Measurements from ENCODE around the gene DCAKD. TPM values are rescaled to one million over a fixed set of nuclear protein-coding genes. Genes with fewer than 3 reads are reported as not detected.

Gene DCAKD
- total RNA-seq, 2 experiments from 2014 or later, result 29.4 to 34.3 TPM

- DNase-seq (no peak), ATAC-seq (no peak)
- H3K9me3 Mint-ChIP-seq (ENCODE audit: low read depth), result no peaks in the 10 kb centered on the region
- no peak overlapping the region for H3K4me3 Mint-ChIP-seq
- H3K27me3 Mint-ChIP-seq, result no peaks in the 10 kb centered on the region
- CTCF ChIA-PET, result no interaction called here
- H3K36me3 Mint-ChIP-seq, result peaks cover 36% of the 10 kb centered on the region
- H3K4me1 Mint-ChIP-seq, result peaks cover 12% of the 10 kb centered on the region
- no peak overlapping the region for H3K27ac Mint-ChIP-seq
These were observed 35.6 kb upstream of the DCAKD start for GRCh38 chr17:45086865-45087503.

GRCh38 chr17:45086391-45086790 is 35.0 kb upstream of the DCAKD start:
- no peak overlapping the region for H3K27ac Mint-ChIP-seq
- peaks cover 12% of the 10 kb centered on the region for H3K4me1 Mint-ChIP-seq
- H3K27me3 Mint-ChIP-seq, result no peaks in the 10 kb centered on the region
- H3K4me3 Mint-ChIP-seq, result no peak overlapping the region
- ATAC-seq, result no peak
- no peaks in the 10 kb centered on the region for H3K9me3 Mint-ChIP-seq (ENCODE audit: low read depth)
- peaks cover 40% of the 10 kb centered on the region for H3K36me3 Mint-ChIP-seq
- no peak for DNase-seq
- CTCF ChIA-PET, result interaction anchor here (1.3 kb wide), 1 partner anchor 49 kb away, joined by 3 read pairs; the partner anchor contains the start of gene ACBD4

GRCh38 chr17:45081047-45081703 is 29.7 kb upstream of the DCAKD start:
- ATAC-seq (no peak), DNase-seq (no peak)
- H3K4me3 Mint-ChIP-seq, result no peak overlapping the region
- peaks cover 33% of the 10 kb centered on the region for H3K36me3 Mint-ChIP-seq
- H3K27ac Mint-ChIP-seq, result no peak overlapping the region
- CTCF ChIA-PET, result interaction anchor here (0.7 to 1.1 kb wide), 2 partner anchors 12 to 17 kb away, joined by 3 read pairs; no protein-coding TSS in a partner anchor
- H3K9me3 Mint-ChIP-seq (ENCODE audit: low read depth), result no peaks in the 10 kb centered on the region
- peaks cover 12% of the 10 kb centered on the region for H3K4me1 Mint-ChIP-seq
- H3K27me3 Mint-ChIP-seq, result no peaks in the 10 kb centered on the region

GRCh38 chr17:45077643-45078042 is 26.2 kb upstream of the DCAKD start:
- ATAC-seq, result no peak
- Mint-ChIP-seq H3K4me1 (peaks cover 20% of the 10 kb centered on the region), H3K36me3 (peaks cover 39% of the 10 kb centered on the region), H3K27ac (no peak overlapping the region), H3K4me3 (no peak overlapping the region), H3K27me3 (no peaks in the 10 kb centered on the region), H3K9me3 (ENCODE audit: low read depth) (no peaks in the 10 kb centered on the region)
- CTCF ChIA-PET, result interaction anchor here (2.3 kb wide), 1 partner anchor 58 kb away, joined by 7 read pairs; the partner anchor contains the start of gene ACBD4
- no peak for DNase-seq

DNA sequence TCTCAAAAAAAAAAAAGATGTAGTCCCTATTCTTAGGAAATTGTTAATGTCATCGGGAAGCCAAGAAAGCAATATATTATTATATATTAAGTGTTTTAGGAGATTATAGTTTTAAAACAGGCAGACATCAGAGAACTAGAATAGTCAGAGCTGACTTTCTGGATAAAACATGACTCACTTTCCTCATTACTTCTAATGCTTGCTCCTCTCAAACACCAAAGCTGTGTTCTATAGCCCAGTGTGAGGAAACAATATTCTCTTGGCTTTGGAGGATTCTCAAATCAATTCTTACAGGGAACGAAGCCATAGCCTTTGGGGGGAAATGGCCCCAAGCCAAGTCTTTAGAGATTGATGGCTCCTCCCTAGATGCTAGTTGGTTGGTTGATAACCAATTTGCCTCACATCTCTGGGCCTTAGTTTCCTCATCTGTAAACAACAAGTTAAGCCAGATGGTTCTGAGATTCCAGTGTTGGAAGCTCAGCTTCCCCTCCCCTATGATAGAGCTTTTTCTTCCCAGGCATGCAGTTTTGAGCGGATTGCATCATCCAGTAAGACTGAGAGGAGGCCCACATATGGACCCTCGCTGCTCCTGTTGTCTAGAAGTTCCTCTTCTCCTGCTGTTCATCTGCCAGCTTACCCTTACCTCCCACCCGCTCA is 22.1 kb upstream of the DCAKD start:
- Mint-ChIP-seq H3K4me3 (no peak overlapping the region), H3K36me3 (peaks cover 35% of the 10 kb centered on the region), H3K9me3 (ENCODE audit: low read depth) (no peaks in the 10 kb centered on the region), H3K4me1 (peaks cover 20% of the 10 kb centered on the region), H3K27me3 (no peaks in the 10 kb centered on the region), H3K27ac (no peak overlapping the region)
- DNase-seq (no peak), ATAC-seq (no peak)
- CTCF ChIA-PET, result interaction anchor here (1.1 to 1.6 kb wide), 2 partner anchors 10 to 23 kb away, joined by 3 read pairs; no protein-coding TSS in a partner anchor

- H3K27me3 Mint-ChIP-seq, result no peaks in the 10 kb centered on the region
These were observed 19.4 kb upstream of the DCAKD start for GRCh38 chr17:45070809-45071208.

GRCh38 chr17:45070001-45070400 is 18.6 kb upstream of the DCAKD start:
- no peaks in the 10 kb centered on the region for H3K9me3 Mint-ChIP-seq (ENCODE audit: low read depth)
- H3K36me3 Mint-ChIP-seq, result peaks cover 37% of the 10 kb centered on the region
- CTCF ChIA-PET, result interaction anchor here (2.9 kb wide), 1 partner anchor 29 kb away, joined by 13 read pairs; no protein-coding TSS in a partner anchor
- no peak overlapping the region for H3K4me3 Mint-ChIP-seq
- peaks cover 7% of the 10 kb centered on the region for H3K4me1 Mint-ChIP-seq
- DNase-seq (no peak), ATAC-seq (no peak)
- no peak overlapping the region for H3K27ac Mint-ChIP-seq
- no peaks in the 10 kb centered on the region for H3K27me3 Mint-ChIP-seq

More at GRCh38 chr17:45070809-45071208, 19.4 kb upstream of the DCAKD start:
- CTCF ChIA-PET, result interaction anchor here (2.9 kb wide), 1 partner anchor 28 kb away, joined by 13 read pairs; no protein-coding TSS in a partner anchor
- Mint-ChIP-seq H3K36me3 (peaks cover 35% of the 10 kb centered on the region), H3K4me3 (no peak overlapping the region), H3K9me3 (ENCODE audit: low read depth) (no peaks in the 10 kb centered on the region), H3K27ac (no peak overlapping the region), H3K4me1 (peaks cover 7% of the 10 kb centered on the region)
- ATAC-seq (no peak), DNase-seq (no peak)

DNA sequence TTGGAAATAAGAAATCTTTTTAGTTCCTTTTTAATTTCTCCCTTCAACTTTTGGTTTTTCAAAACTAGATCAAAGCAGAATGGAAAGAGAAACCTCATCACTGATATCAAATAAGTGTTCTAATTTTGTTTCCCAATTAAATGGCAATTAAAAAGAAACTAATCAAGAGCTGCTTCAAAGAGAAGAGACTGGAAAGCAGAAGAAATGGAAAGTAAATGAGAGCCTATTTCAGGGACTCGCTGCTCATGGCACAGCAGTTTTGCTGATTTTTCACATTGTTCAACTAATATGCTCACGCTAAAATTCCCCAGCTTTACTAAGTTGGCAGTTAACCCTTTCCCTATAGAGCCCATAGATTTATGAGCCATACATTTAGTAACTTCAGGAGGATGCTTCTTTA is 16.2 kb upstream of the DCAKD start:
- H3K9me3 Mint-ChIP-seq (ENCODE audit: low read depth), result no peaks in the 10 kb centered on the region
- no peaks in the 10 kb centered on the region for H3K27me3 Mint-ChIP-seq
- DNase-seq, result no peak
- no peak overlapping the region for H3K27ac Mint-ChIP-seq
- no peak for ATAC-seq
- peaks cover 18% of the 10 kb centered on the region for H3K4me1 Mint-ChIP-seq
- no peak overlapping the region for H3K4me3 Mint-ChIP-seq
- peaks cover 33% of the 10 kb centered on the region for H3K36me3 Mint-ChIP-seq
- CTCF ChIA-PET, result interaction anchor here (0.8 to 2.1 kb wide), 4 partner anchors 17 to 68 kb away, joined by 3 to 5 read pairs (median 4); partner anchors contain the start of gene ACBD4

DNA sequence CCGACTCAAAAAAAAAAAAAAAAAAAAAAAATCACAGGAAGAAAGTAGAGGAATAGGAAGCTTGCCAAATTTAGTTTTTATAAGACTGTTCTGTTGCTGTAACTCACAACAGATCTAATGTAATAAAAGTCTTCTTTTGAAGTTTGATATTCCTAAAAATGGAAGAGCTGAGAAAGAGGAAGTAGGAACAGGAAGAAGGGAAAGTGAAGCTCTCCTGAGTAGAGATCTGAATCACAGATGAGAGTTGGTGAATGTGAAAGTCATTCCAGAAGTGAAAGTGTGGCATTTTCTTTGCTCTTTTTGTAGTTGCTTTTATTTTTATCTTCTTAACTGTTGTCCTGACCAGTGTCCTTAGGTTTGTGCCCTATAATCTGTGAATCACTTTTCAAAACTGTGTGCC is 11.8 kb upstream of the DCAKD start:
- no peak overlapping the region for H3K4me3 Mint-ChIP-seq
- DNase-seq (no peak), ATAC-seq (no peak)
- H3K27ac Mint-ChIP-seq, result no peak overlapping the region
- H3K36me3 Mint-ChIP-seq, result peaks cover 25% of the 10 kb centered on the region
- H3K27me3 Mint-ChIP-seq, result no peaks in the 10 kb centered on the region
- CTCF ChIA-PET, result interaction anchor here (1.4 kb wide), 1 partner anchor 184 kb away, joined by 3 read pairs; no protein-coding TSS in a partner anchor
- H3K9me3 Mint-ChIP-seq (ENCODE audit: low read depth), result no peaks in the 10 kb centered on the region
- H3K4me1 Mint-ChIP-seq, result peaks cover 42% of the 10 kb centered on the region

DNA sequence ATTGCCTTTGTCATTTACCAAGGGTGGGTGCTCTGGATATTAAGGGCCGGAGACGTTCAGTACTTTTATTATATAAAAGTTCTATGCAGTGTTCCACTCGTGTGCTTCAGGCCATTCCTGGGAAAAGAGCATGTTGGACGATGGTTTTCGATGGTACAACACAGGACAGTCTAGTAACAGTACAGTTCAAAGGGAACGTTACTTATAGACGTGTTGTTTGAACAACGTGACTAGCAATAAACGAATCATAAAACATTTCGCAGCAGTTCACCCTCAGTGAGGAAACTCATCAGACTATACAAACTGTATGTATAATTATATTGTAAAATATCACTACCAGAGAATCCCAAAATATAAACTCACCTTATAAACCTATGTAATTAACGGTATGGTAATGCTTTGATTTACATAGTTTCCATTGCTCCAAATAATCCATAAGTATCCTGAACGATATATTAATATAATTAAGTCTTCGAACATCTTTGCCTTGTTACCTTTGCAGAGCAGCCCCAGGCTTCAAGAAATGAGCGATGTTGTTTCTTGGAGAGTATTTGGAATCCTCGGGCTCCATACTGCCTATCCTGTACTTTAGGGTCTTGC is 10.3 kb upstream of the DCAKD start:
- no peaks in the 10 kb centered on the region for H3K27me3 Mint-ChIP-seq
- no peak for ATAC-seq
- peak overlapping the region; percentile 90 for H3K4me3 Mint-ChIP-seq
- H3K36me3 Mint-ChIP-seq, result peaks cover 14% of the 10 kb centered on the region
- peaks cover 42% of the 10 kb centered on the region for H3K4me1 Mint-ChIP-seq
- CTCF ChIA-PET, result interaction anchor here (0.9 to 2.4 kb wide), 9 partner anchors 9 to 256 kb away, joined by 3 to 13 read pairs (median 5); partner anchors contain the start of gene ACBD4
- peak overlapping the region; percentile 92 for H3K27ac Mint-ChIP-seq
- no peaks in the 10 kb centered on the region for H3K9me3 Mint-ChIP-seq (ENCODE audit: low read depth)
- no peak for DNase-seq

DNA sequence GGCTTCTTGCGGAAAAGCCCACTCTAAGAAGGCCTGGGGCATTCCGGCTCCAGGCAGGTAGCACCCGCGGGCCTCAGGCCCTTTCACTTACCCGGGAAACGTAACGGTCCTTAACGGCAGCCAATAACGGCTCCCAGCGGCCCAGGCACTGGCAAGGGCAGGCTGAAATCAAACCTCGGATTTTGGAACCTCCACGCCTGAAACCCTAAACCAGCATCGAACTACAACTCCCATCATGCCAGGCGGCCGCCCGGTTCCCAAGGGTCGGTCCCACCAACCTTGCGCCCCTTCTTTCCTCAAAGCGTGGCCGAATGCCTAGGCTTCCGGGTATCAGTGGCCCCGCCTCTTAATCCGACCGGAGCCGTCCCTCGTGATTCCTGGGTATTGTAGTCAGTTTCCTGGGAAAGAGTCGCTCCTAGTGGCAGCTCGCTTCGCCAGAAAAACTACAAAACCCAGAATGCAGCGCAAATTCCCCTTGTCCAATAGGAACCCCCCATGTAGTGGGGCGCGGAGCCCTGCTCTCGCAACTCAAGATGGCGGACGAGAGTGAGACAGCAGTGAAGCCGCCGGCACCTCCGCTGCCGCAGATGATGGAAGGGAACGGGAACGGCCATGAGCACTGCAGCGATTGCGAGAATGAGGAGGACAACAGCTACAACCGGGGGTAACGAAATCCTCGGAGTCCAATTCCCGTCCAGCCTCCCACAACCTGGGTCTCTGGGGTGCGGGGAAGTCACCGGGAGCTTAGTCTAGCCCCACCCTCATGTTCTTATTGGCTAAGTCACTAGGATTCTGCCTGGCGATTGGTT is 9.6 kb upstream of the DCAKD start, which contains the start of gene NMT1:
TSS of gene NMT1 (plus strand) at position 521 of the 809 bp plus-strand sequence. CDS start at position 534, 13 bp downstream.
- peak; percentile 92 for ATAC-seq
- Mint-ChIP-seq H3K27me3 (no peaks in the 10 kb centered on the region), H3K27ac (peak within 1 kb of the TSS; percentile 92), H3K4me1 (peaks cover 43% of the 10 kb centered on the region), H3K4me3 (peak within 1 kb of the TSS; percentile 90), H3K9me3 (ENCODE audit: low read depth) (no peaks in the 10 kb centered on the region), H3K36me3 (peaks cover 14% of the 10 kb centered on the region)
- peak; percentile 99 for DNase-seq
- CTCF ChIA-PET, result interaction anchor here (0.9 to 2.4 kb wide), 12 partner anchors 9 to 256 kb away, joined by 3 to 13 read pairs (median 4); partner anchors contain the start of genes ACBD4 and DCAKD

- Mint-ChIP-seq H3K9me3 (ENCODE audit: low read depth) (no peaks in the 10 kb centered on the region), H3K4me1 (peaks cover 47% of the 10 kb centered on the region), H3K27ac (peak overlapping the region; percentile 92), H3K36me3 (peaks cover 14% of the 10 kb centered on the region), H3K27me3 (no peaks in the 10 kb centered on the region), H3K4me3 (peak overlapping the region; percentile 90)
- CTCF ChIA-PET, result interaction anchor here (0.9 to 2.4 kb wide), 10 partner anchors 8 to 137 kb away, joined by 3 to 13 read pairs (median 4); partner anchors contain the start of genes ACBD4 and DCAKD
- DNase-seq, result no peak
- no peak for ATAC-seq
These were observed 9.0 kb upstream of the DCAKD start for GRCh38 chr17:45060382-45060796.

Data from activated CD8-positive, alpha-beta memory T cell treated with anti-CD3 and anti-CD28 coated beads, Interleukin-2, amount 10 ng/mL, durations not matched to agents 7 days and 5 days (primary cell).